Measurements from ENCODE around the gene RASA4. TPM values are rescaled to one million over a fixed set of nuclear protein-coding genes. Genes with fewer than 3 reads are reported as not detected.
"Not testable (repeated sequence)": the region's sequence is repeated elsewhere in the genome, so short reads cannot be mapped to it uniquely, and the experiment has no call there.

RASA4 gene
- total RNA-seq, 1 experiment from 2014 or later: 7.2 TPM

DNA sequence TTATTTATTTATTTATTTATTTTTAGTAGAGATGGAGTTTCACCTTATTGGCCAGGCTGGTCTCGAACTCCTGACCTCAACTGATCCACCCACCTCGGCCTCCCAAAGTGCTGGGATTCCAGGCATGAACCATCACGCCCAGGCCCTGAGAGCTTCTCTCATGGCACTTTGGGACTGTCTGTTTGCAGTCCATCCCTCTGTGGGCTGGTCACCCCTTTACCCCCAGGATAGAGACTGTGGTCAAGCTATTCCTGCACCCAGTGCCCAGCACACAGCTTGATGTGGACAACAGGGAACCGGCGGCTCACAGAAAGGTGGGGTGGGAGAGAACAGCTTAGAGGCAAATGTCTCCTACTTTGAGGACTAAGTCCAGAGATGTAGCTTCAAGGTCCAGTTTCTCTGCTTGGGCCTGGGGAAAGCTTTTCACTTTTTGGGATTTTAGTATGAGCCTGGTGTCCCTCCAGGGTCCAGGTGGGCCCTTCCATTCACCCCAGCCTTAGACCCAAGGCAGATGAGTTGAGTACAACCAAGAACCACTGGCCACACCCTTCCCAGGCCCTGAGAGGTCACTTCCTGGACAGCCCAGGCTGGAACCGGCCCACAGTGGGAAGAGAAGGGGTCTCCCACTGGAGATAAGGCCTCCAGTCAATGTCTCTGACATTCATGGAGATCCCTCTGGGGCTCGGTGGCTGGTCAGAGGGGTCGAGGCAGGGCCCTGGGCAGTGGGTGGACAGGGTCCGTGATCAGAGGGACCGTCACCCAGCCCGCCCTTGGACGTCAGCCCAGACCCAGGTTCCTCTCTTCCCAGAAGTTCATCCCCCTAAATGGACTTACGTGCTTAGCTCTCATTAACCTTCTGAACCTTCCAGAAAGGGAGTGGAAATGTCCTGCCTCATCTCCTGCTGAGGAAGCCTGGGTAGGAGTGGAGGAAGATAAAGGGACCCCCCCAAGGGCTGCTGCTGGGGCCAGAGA is 88.4 kb downstream of the RASA4 start:
- H3K4me3 Mint-ChIP-seq (ENCODE audit: unreplicated experiment); H3K9me3 ChIP-seq; H3K4me3 ChIP-seq (ENCODE audit: low read depth, low read length); H3K27me3 ChIP-seq (replicated peaks; ENCODE audit: control insufficient read depth, insufficient read depth, low read length); H3K27me3 Mint-ChIP-seq (ENCODE audit: insufficient read depth, unreplicated experiment); CTCF ChIA-PET; POLR2A ChIA-PET; H3K4me1 Mint-ChIP-seq (ENCODE audit: low read depth, unreplicated experiment); H3K9me3 Mint-ChIP-seq (ENCODE audit: unreplicated experiment); H3K36me3 Mint-ChIP-seq (ENCODE audit: insufficient read depth, unreplicated experiment); BruUV-seq (replicated peaks); H3K4me1 ChIP-seq; DNase-seq; H3K36me3 ChIP-seq (ENCODE audit: control insufficient read depth, insufficient read depth, low read length); H3K27ac Mint-ChIP-seq (ENCODE audit: unreplicated experiment); intact Hi-C loops (cut with micrococcal nuclease; ENCODE audit: unreplicated experiment): not testable (repeated sequence)

DNA sequence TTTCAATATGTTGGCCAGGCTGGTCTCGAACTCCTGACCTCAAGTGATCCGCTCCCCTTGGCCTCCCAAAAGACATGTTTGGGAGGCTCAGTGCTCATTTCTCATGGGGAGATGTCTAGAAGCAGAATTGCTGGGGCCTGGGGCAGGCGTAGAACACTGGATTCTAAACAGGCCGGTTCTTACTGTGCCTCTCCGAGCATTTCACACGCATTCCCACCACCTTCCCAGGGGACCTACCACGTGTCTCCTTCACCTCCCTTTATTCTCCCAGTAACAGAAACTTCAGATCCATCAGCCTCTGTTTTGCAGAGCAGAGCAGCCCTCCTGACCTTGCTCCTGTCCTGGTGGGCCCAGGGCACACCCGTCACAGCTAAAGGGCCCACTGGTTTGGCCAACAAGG is 89.4 kb downstream of the RASA4 start:
- H3K9me3 ChIP-seq; H3K9me3 Mint-ChIP-seq (ENCODE audit: unreplicated experiment); DNase-seq; intact Hi-C loops (cut with micrococcal nuclease; ENCODE audit: unreplicated experiment); POLR2A ChIA-PET; H3K4me1 ChIP-seq; H3K36me3 ChIP-seq (ENCODE audit: control insufficient read depth, insufficient read depth, low read length); H3K27ac Mint-ChIP-seq (ENCODE audit: unreplicated experiment); H3K4me3 ChIP-seq (ENCODE audit: low read depth, low read length); CTCF ChIA-PET; H3K36me3 Mint-ChIP-seq (ENCODE audit: insufficient read depth, unreplicated experiment); H3K27me3 Mint-ChIP-seq (ENCODE audit: insufficient read depth, unreplicated experiment); H3K27me3 ChIP-seq (replicated peaks; ENCODE audit: control insufficient read depth, insufficient read depth, low read length); H3K4me3 Mint-ChIP-seq (ENCODE audit: unreplicated experiment); BruUV-seq (replicated peaks); H3K4me1 Mint-ChIP-seq (ENCODE audit: low read depth, unreplicated experiment): not testable (repeated sequence)

DNA sequence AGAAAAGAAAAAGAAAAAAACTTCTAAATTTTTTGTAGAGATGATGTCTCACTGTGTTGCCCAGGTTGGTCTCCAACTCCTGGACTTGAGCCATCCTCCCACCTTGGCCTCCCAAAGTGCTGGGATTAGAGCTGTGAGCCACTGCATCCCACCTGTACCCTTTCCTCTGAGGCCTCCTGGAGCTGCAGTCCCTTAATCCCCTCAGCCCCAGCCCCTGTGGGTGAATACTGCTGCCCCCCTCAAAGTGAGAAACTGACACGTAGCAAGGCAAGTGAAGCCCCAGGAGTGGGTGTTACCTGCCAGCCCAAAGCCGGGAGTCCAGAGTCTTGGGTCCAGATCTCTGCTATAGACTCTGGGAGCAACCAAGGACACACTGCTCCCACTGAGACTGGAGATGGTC is 91.8 kb downstream of the RASA4 start:
- CTCF ChIA-PET; H3K4me1 ChIP-seq; H3K36me3 Mint-ChIP-seq (ENCODE audit: insufficient read depth, unreplicated experiment); intact Hi-C loops (cut with micrococcal nuclease; ENCODE audit: unreplicated experiment); H3K27me3 Mint-ChIP-seq (ENCODE audit: insufficient read depth, unreplicated experiment); POLR2A ChIA-PET; DNase-seq; H3K36me3 ChIP-seq (ENCODE audit: control insufficient read depth, insufficient read depth, low read length); H3K4me3 Mint-ChIP-seq (ENCODE audit: unreplicated experiment); H3K9me3 ChIP-seq; BruUV-seq (replicated peaks); H3K4me3 ChIP-seq (ENCODE audit: low read depth, low read length); H3K9me3 Mint-ChIP-seq (ENCODE audit: unreplicated experiment); H3K27ac Mint-ChIP-seq (ENCODE audit: unreplicated experiment); H3K4me1 Mint-ChIP-seq (ENCODE audit: low read depth, unreplicated experiment); H3K27me3 ChIP-seq (replicated peaks; ENCODE audit: control insufficient read depth, insufficient read depth, low read length): not testable (repeated sequence)

Other genes with a start within 250 kb of the RASA4 start
- 34.2 and 35.2 TPM in 2 replicates for gene PRKRIP1, start 220.4 kb downstream of the RASA4 start, total RNA-seq (2022)
- 19.4 and 20.2 TPM in 2 replicates for gene ORAI2, start 183.2 kb downstream of the RASA4 start, total RNA-seq (2022)
- gene ALKBH4, start 151.9 kb downstream of the RASA4 start, total RNA-seq (2022): 13.8 and 15.0 TPM in 2 replicates
- gene LRWD1, start 151.8 kb downstream of the RASA4 start, total RNA-seq (2022): 23.6 and 25.3 TPM in 2 replicates
- gene POLR2J, start 137.8 kb downstream of the RASA4 start, total RNA-seq (2022): 68.1 and 70.0 TPM in 2 replicates
- 2.9 and 3.2 TPM in 2 replicates for gene RASA4B, start 99.0 kb downstream of the RASA4 start, total RNA-seq (2022)
- gene UPK3BL2, start 73.1 kb downstream of the RASA4 start, total RNA-seq (2022): 9.3 and 11.2 TPM in 2 replicates
- not detected in 2 replicates for gene SPDYE2, start 65.5 kb downstream of the RASA4 start, total RNA-seq (2022)
- gene POLR2J3, start 44.2 kb downstream of the RASA4 start, total RNA-seq (2022): 34.4 and 37.4 TPM in 2 replicates
- 9.9 and 13.7 TPM in 2 replicates for gene UPK3BL1, start 26.0 kb upstream of the RASA4 start, total RNA-seq (2022)
- gene SPDYE2B, start 33.6 kb upstream of the RASA4 start, total RNA-seq (2022): not detected in 2 replicates
- gene POLR2J2, start 54.9 kb upstream of the RASA4 start, total RNA-seq (2022): 12.7 and 13.7 TPM in 2 replicates
- 10.6 and 12.8 TPM in 2 replicates for gene FAM185A, start 132.2 kb upstream of the RASA4 start, total RNA-seq (2022)